K562 (cell line): ENCODE measurements around the gene DPH7. TPM values are rescaled to one million over a fixed set of nuclear protein-coding genes. Genes with fewer than 3 reads are reported as not detected.
"Not testable (repeated sequence)": the region's sequence is repeated elsewhere in the genome, so short reads cannot be mapped to it uniquely, and the experiment has no call there.

Experiments used
- ATAC-seq: fragments of 200-7000 bp; cut with Tn5 transposase; 3 replicates; pipeline ENCODE4 v1.9.1; 2020; ENCODE audit warnings: moderate library complexity
- BruUV-seq: library from RNA; stranded (reverse); fragments of 400-500 nt; replicated peaks from 2 replicates; lab custom pipeline; 2021; lab: Mats Ljungman, UMichigan
- CTCF ChIA-PET: fragments of 300-600 bp; formaldehyde crosslinking; extraction: SDS; loops from one replicate; lab custom pipeline; 2021; ENCODE audit warnings: low intra/inter-chr PET ratio; lab: Yijun Ruan, JAX
- POLR2A ChIA-PET: fragments of 300-600, 350-650 bp; sonication (Branson Sonifier 250); formaldehyde crosslinking; extraction: SDS; loops from one replicate; lab custom pipeline; 2021; ENCODE audit warnings: antibody characterized with exemption, inconsistent platforms; lab: Yijun Ruan, JAX
- DNase-seq, 4 experiments: peaks; one replicate each; pipeline versions ENCODE4 v3.0.0 to v3.0.0-alpha.2; 2011 to 2018; ENCODE audit warnings: low spot score in 3 of 4, mixed read lengths in 3 of 4; ENCODE audit errors: extremely low read depth in 1 of 4
- FAIRE-seq: peaks from 2 replicates; lab custom pipeline; 2011; peaks lifted over from hg19 to GRCh38; lab: Jason Lieb, UNC
- H2AFZ ChIP-seq: 2 replicates; pipeline ENCODE4 v1.6.0; 2011; ENCODE audit warnings: low read depth, low read length, control low read depth, inconsistent platforms
- H3K27ac ChIP-seq: fragments of 200-600 bp; 3 replicates; pipeline ENCODE4 v1.8.0; 2011; ENCODE audit warnings: low read depth, mild to moderate bottlenecking, control low read depth, inconsistent platforms, low read length, moderate library complexity, mixed read lengths; ENCODE audit errors: extremely low read depth
- H3K27me3 ChIP-seq, 2 experiments: fragments of 300-600 bp in 1 of 2; 2 replicates in 1 of 2; 3 replicates in 1 of 2; pipeline versions ENCODE4 v1.6.0 to v1.8.0; 2011; ENCODE audit warnings: inconsistent platforms in 2 of 2, low read length in 2 of 2, mild to moderate bottlenecking in 1 of 2, mixed read lengths in 1 of 2, moderate library complexity in 1 of 2; ENCODE audit not compliant: control insufficient read depth in 2 of 2, insufficient read depth in 2 of 2
- H3K36me3 ChIP-seq: fragments of 300-600 bp; 3 replicates; pipeline ENCODE4 v1.8.0; 2011; ENCODE audit warnings: mild to moderate bottlenecking, low read length, inconsistent platforms; ENCODE audit not compliant: control insufficient read depth, insufficient read depth
- H3K4me1 ChIP-seq, 2 experiments: fragments of 200-600 bp in 1 of 2; replicated peaks in 1 of 2; 2 replicates in 1 of 2; 3 replicates in 1 of 2; pipeline versions ENCODE4 v1.5.1 to v1.8.0; 2011; ENCODE audit warnings: inconsistent platforms in 2 of 2, low read length in 2 of 2, mild to moderate bottlenecking in 1 of 2, mixed read lengths in 1 of 2, moderate library complexity in 1 of 2; ENCODE audit not compliant: control insufficient read depth in 2 of 2, insufficient read depth in 2 of 2
- H3K4me2 ChIP-seq: 2 replicates; pipeline ENCODE4 v1.6.1; 2011; ENCODE audit warnings: low read length, control low read depth, inconsistent platforms, mixed read lengths; ENCODE audit not compliant: insufficient read depth
- H3K4me3 ChIP-seq: fragments of 200-600 bp; sonication (generic), shearing (Covaris generic); 2 replicates; pipeline ENCODE4 v1.5.1; 2016; ENCODE audit warnings: control low read depth, inconsistent platforms
- H3K79me2 ChIP-seq: fragments of 200-600 bp; 3 replicates; pipeline ENCODE4 v1.8.0; 2011; ENCODE audit warnings: low read length, inconsistent platforms; ENCODE audit not compliant: control insufficient read depth, insufficient read depth
- H3K9ac ChIP-seq, 2 experiments: 2 replicates each; pipeline versions ENCODE4 v1.6.0 to v1.6.1; 2011; ENCODE audit warnings: low read depth in 2 of 2, low read length in 2 of 2, control low read depth in 1 of 2, inconsistent platforms in 1 of 2, mild to moderate bottlenecking in 1 of 2, mixed read lengths in 1 of 2; ENCODE audit not compliant: insufficient read depth in 1 of 2
- H3K9me1 ChIP-seq: one replicate; pipeline ENCODE4 v1.6.0; 2011; ENCODE audit warnings: inconsistent platforms, mild to moderate bottlenecking, low read length, moderate library complexity; ENCODE audit not compliant: control insufficient read depth, insufficient read depth
- H3K9me3 ChIP-seq: replicated peaks from 2 replicates; pipeline ENCODE4 v1.5.1; 2011; ENCODE audit warnings: low read depth, low read length, inconsistent platforms; ENCODE audit not compliant: control insufficient read depth, insufficient read depth
- H4K20me1 ChIP-seq: replicated peaks from 2 replicates; pipeline ENCODE4 v1.6.1; 2011; ENCODE audit warnings: low read length, inconsistent platforms, mixed read lengths; ENCODE audit not compliant: control insufficient read depth, insufficient read depth
- ELF1 ChIP-seq: fragments of 200-800 bp; sonication (Bioruptor generic); IDR thresholded peaks from 2 replicates; pipeline ENCODE4 v1.6.1; 2016; ENCODE audit warnings: missing genetic modification characterization, missing compliant biosample characterization
- MCM2 ChIP-seq: fragments of 450-650 bp; IDR thresholded peaks from 2 replicates; pipeline ENCODE4 v1.6.1; 2017; ENCODE audit warnings: low read depth, mild to moderate bottlenecking
- MEF2D ChIP-seq: conservative IDR thresholded peaks from 2 replicates; pipeline ENCODE4 v1.6.1; 2016; ENCODE audit warnings: low read depth, missing genetic modification characterization, missing compliant biosample characterization
- PATZ1 ChIP-seq: fragments of 250-450 bp; sonication (Bioruptor Pico); IDR thresholded peaks from 2 replicates; pipeline ENCODE4 v1.5.0; 2020; ENCODE audit warnings: mild to moderate bottlenecking, borderline replicate concordance
- RFX7 ChIP-seq: fragments of 250-450 bp; sonication (Bioruptor Pico); IDR thresholded peaks from 2 replicates; pipeline ENCODE4 v1.5.1; 2021; ENCODE audit warnings: mild to moderate bottlenecking
- ZNF124 ChIP-seq: sonication (generic); formaldehyde crosslinking; IDR thresholded peaks from 2 replicates; pipeline ENCODE4 v1.8.1; 2022; ENCODE audit warnings: missing genetic modification reagents
- ZNF395 ChIP-seq: fragments of 200-800 bp; sonication (Bioruptor generic); IDR thresholded peaks from 2 replicates; pipeline ENCODE4 v1.6.1; 2017; ENCODE audit warnings: missing genetic modification characterization, missing compliant biosample characterization
- WGBS: fragments of 100-300 bp; shearing (Covaris generic); methylation state at CpG from one replicate; pipeline ENCODE4 v1.1.6; 2016; ENCODE audit warnings: low coverage, mixed read lengths; ENCODE audit not compliant: insufficient coverage; ENCODE audit errors: missing lambda C conversion rate; 5-methylcytosine and 5-hydroxymethylcytosine counted together
- in situ Hi-C: fragments of 300-500 bp; cut with MboI; formaldehyde crosslinking; loops from 4 replicates; pipeline ENCODE4 v1.15.0; 2018; ENCODE audit warnings: inconsistent platforms, mixed read lengths
- intact Hi-C: fragments of 100-400 bp; cut with micrococcal nuclease; formaldehyde crosslinking; loops from 2 replicates; pipeline ENCODE4 v1.14.2; 2022
- polyA plus RNA-seq, 8 experiments: library from polyadenylated mRNA; depleted of rRNA in 4 of 8; stranded (reverse) in 5 of 8; unstranded in 3 of 8; fragments of >200 nt; fragmentation: Nextera tagmentation in 2 of 8; fragmentation: Illumina TruSeq in 1 of 8; extraction: Ambion mirVana in 2 of 8; extraction: Trizol in 1 of 8; gene quantifications; 2 replicates each; pipeline versions ENCODE4 v1.2.1 to v1.2.3, GENCODE V29; 2011 to 2014; ENCODE audit warnings: inconsistent platforms in 1 of 8, missing spikeins in 1 of 8
- total RNA-seq, 7 experiments: library from RNA; depleted of rRNA in 6 of 7; stranded (reverse); fragments of >200 nt in 6 of 7; fragmentation: Illumina TruSeq in 2 of 7; extraction: Trizol in 2 of 7; gene quantifications; 2 replicates each; pipeline versions ENCODE4 v1.2.1 to v1.2.3, GENCODE V29; 2011 to 2021; ENCODE audit warnings: low replicate concordance in 1 of 7

DPH7 gene
- total and polyA plus RNA-seq, 9 of the 15 experiments (the other 6 are each of a cell fraction or from before 2014, with no cell fraction given): 13.9 to 68.6 (median 41.3) TPM

- FAIRE-seq, H3K27ac ChIP-seq, H3K79me2 ChIP-seq, H3K9ac ChIP-seq, in situ Hi-C loops, H3K4me2 ChIP-seq, H3K9me1 ChIP-seq, CTCF ChIA-PET, H3K4me3 ChIP-seq, H4K20me1 ChIP-seq, DNase-seq, H2AFZ ChIP-seq, H3K36me3 ChIP-seq, H3K27me3 ChIP-seq, intact Hi-C loops, H3K9me3 ChIP-seq, BruUV-seq, H3K4me1 ChIP-seq, ATAC-seq: not testable (repeated sequence)
- POLR2A ChIA-PET: interaction anchor here (0.7 kb wide), 1 partner anchor 277 kb away, joined by 3 read pairs; no protein-coding TSS in a partner anchor
- 82% methylated on average over 3 of the region's 7 CpGs for WGBS
Measured at GRCh38 chr9:137596577-137596976, 17.9 kb upstream of the DPH7 start.

DNA sequence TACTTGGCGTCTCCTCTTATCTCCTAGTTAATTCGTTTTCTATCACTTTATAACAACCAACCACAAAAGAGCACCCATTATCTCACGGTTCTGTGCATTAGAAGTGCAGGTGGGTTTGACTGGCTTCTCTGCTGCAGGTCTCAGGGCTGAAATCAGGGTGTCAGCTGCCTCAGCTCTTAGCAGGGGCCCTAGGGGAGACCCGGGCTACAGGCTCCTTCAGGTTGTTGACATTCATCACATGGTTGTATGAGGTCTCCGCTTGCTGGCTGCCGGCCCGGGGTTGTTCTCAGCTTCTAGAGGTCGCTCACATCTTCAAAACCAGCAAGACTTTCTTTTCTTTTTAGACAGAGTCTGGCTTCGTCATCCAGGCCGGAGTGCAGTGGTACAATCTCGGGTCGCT is 14.5 kb upstream of the DPH7 start:
- H3K79me2 ChIP-seq: peaks cover 25% of the 10 kb centered on the region
- POLR2A ChIA-PET: interaction anchor here (0.6 to 4.2 kb wide), 3 partner anchors 10 to 261 kb away, joined by 3 to 28 read pairs (median 3); no protein-coding TSS in a partner anchor
- 0 out of 2 replicates have a peak, but pooled peaks cover 13% of the 10 kb centered on the region for H4K20me1 ChIP-seq
- no peak for DNase-seq
- no peak overlapping the region for H3K4me3 ChIP-seq
- no peaks in the 10 kb centered on the region for H3K9me3 ChIP-seq
- H3K9me1 ChIP-seq: no peaks in the 10 kb centered on the region
- TF ChIP-seq MEF2D (tag): no peak
- no peak for TF ChIP-seq RFX7 (CRISPR knock-in tag)
- no peak for TF ChIP-seq ELF1 (tag)
- TF ChIP-seq ZNF124 (CRISPR knock-in tag): no peak
- no peak for TF ChIP-seq MCM2
- TF ChIP-seq PATZ1 (CRISPR knock-in tag): no peak
- no peak for TF ChIP-seq ZNF395
- TF ChIP-seq, all 486 proteins: peak for 0
- intact Hi-C loops (no loop called here), in situ Hi-C loops (no loop called here)
- Histone ChIP-seq H3K4me1 (peaks cover 21 to 35% of the 10 kb centered on the region in 2 experiments; a peak in 4 of 5 replicates), H3K27ac (no peak overlapping the region), H3K36me3 (peaks cover 10% of the 10 kb centered on the region; the same call in 2 of the 3 replicates), H2AFZ (no peak overlapping the region), H3K9ac (peak overlapping the region in 1 of 2 experiments; percentile 65; a peak in 1 of 4 replicates), H3K4me2 (no peak overlapping the region), H3K27me3 (no peaks in the 10 kb centered on the region)
- ATAC-seq (no peak), FAIRE-seq (no peak)
- CTCF ChIA-PET: no interaction called here
- WGBS: 38% methylated on average over 12 of the region's 12 CpGs
- no TSS peak for BruUV-seq
